ENCODE measurements around the gene FAM124A.

GRCh38 chr13:51223560-51224270, 1.5 kb downstream of the FAM124A start:
- no peak for TF ChIP-seq CTCF (conservative IDR thresholded peaks at IDR 0.05; ENCODE audit: low read length)
- TF ChIP-seq EZH2phosphoT487 (IDR thresholded peaks at IDR 0.05; ENCODE audit: borderline replicate concordance, low read depth, low read length) = no peak

Measured in OCI-LY7 (cell line).